GM15510 (cell line): Measurements from ENCODE around the gene TECR.

Experiments used
- POLR2A ChIP-seq: IDR thresholded peaks from 3 replicates; pipeline ENCODE4 v1.6.1; 2011; ENCODE audit warnings: borderline replicate concordance; ENCODE audit not compliant: insufficient read length; ENCODE audit errors: extremely low read depth

The TECR gene

DNA sequence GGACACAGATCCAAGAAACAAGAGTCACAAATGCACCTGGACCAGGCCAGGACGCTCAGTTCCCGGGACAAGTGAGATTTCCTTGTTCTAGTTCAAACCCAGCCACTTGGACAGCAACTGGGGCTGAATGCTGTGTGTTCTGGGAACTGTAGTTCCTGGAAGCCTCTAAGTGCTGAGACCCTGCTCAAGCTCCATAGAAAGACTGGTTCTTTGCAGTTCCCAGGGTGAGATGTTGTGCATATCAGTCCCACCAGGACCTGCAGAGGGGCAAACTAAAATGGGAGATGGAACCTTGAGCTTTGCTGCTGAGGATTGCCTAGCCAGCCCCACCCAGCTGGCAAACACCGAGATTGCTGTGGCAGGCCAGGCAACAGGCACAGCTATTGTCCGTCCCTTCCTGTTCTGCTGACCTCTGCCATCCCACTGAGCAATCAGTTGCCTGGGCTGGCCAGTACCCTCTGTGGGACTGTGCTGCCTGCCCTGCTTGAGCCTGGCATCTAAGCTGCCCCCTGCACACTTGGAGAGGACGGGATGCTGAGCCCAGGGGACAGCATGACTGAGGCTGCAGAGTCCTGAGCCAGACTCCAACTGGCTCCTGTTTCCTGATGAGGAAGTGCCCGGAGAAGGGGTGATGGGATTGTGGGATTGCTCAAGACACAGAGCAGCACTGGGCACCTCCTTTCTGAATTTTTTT lies 32.0 kb upstream of the TECR start:
- no peak for TF ChIP-seq POLR2A

DNA sequence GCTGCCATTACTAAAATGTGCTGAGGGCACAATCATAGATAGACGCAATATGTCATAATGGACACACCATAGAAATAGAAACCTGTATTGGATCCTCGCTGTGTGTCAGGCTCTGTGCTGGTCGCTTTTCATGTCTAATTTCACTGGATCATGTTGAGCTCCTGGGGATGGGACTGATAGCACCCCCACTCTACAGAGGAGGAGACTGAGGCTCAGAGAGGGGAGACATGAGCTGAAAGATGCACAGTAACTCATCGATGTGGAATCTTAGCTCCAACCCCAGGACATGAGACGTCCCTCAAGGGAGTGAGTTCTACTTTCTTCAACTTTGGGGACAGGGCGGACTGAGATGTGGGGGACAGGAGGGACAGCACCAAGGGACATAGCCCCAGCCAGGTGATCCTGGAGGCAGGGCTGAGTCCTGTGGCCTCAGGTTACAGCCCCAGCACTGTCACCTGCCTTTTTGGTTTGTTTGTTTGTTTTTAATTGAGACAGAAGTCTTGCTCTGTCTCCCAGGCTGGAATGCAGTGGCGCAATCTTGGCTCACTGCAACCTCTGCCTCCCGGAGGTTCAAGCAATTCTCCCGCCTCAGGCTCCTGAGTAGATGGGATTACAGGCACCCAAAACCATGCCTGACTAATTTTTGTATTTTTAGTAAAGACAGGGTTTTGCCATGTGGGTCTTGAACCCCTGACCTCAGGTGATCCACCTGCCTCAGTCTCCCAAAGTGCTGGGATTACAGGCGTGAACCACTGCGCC lies 26.9 kb upstream of the TECR start:
- TF ChIP-seq POLR2A, result no peak

DNA sequence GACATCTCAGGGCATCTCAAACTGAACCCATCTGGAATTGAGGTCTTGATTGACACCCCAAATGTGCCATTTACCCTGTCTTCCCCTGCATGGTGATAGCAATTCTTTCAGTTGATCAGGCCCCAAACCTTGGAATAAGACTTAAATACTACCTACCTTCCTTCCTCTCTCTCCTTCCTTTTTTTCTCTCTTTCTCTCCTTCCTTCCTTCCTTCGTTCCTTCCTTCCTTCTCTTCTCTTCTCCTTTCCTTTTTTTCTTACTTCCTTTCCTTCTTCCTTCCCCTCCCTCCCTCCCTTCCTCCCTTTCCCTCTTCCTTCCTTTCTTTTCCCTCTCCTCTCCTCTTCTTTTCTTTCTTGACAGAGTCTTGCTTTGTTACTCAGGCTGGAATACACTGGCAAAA lies 26.1 kb upstream of the TECR start:
- no peak for TF ChIP-seq POLR2A

DNA sequence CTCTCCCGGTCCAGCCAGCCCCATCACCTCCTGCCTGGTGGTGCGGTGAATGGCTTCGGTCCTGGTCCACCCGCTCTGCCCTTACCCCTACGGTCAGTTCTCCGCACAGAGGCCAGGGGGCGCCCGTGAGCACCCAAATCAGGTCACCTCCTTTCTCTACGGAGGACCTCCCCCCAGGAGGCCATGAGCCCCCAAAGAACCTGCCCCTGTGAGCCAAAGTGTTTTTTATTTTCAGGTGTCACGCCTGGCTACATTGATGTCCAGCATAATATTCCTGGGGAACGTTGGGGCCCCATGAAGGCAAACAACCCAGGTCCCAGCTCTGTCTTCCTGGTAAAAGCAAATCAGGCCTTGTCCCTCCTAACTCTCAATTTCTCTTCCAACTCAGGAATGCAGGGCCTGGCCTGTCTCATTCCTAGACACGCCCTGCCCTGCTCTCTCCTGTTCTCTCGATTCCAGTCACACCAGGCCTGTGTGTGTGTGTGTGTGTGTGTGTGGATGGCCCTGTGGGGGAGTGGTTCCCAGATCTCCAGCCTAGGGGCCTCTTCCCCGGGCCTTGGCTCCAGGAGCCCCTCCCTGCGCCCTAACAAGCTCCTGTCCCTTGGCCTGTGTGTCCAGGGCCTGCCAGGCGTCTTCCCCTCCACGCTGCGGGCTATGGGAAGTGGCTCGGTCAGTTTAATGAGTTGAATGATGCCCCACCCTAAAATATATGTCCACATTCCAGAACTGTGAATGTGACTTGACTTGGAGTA lies 23.7 kb upstream of the TECR start:
- TF ChIP-seq POLR2A, result no peak

DNA sequence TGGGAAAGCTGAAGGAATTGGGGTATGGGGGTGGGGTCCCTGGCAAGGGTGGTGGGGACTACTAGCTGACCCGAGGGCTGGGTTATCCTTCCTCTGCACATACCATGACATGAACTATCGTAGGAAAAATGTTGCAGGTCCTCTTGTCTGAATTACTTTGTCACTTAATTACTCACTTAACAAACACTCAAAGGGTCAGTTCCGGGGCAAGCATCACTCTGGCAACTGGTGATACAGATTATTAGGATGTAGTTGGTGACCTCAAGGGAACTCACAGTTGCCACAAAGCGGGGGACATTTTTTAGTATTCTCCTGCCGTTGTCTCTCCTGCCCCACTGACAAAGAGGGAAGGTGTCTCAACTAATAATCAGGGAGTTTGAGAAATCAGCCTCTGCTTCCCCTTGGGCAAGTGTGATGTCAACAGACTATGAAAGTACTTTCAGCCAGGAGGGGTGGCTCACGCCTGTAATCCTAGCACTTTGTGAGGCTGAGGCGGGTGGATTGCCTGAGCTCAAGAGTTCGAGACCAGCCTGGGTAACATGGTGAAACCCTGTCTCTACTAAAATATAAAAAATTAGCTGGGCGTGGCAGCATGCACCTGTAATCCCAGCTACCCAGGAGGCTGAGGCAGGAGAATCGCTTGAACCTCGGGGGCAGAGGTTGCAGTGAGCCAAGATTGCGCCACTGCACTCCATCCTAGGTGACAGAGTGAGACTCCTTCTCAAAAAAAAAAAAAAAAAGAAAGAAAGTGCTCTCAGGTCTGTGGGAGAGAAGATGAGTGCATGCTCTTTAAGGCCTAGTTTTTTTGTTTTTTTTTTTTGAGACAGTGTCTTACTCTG lies 21.5 kb upstream of the TECR start:
- TF ChIP-seq POLR2A, result no peak

DNA sequence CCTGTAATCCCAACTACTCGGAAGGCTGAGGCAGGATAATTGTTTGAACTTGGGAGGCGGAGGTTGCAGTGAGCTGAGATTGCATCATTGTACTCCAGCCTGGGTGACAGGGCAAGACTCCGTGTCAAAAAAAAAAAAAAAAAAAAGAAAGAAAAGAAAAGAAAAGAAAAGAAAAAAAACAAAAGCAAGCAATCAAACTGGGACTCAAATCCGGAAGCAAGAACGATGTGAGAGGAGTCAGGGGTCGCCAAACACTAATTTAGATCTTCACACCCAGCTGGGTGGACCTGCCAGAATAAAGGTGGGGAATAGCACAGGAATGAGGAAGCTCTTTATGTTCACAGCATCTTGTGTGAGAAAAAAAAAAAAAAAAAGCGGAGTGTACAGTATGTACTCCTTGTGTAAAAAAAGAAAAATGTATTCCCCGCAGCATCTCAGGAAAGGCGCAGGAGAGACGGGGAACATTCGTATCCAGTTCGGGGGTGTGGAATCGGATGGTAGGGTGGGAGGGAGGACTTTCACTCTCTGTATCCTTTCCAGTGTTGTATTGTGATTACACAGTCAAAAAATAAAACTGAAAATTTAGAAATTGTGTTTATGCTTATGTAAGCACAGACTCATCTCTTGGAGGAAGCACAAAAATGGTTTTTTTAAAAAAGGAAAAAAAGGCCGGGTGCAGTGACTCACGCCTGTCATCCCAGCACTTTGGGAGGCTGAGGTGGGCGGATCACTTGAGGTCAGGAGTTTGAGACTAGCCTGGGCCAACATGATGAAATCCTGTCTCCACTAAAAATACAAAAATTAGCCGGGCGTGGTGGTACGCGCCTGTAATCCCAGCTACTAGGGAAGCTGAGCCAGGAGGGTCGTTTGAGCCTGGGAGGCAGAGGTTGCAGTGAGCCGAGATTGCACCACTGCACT lies 18.8 kb upstream of the TECR start:
- no peak for TF ChIP-seq POLR2A

DNA sequence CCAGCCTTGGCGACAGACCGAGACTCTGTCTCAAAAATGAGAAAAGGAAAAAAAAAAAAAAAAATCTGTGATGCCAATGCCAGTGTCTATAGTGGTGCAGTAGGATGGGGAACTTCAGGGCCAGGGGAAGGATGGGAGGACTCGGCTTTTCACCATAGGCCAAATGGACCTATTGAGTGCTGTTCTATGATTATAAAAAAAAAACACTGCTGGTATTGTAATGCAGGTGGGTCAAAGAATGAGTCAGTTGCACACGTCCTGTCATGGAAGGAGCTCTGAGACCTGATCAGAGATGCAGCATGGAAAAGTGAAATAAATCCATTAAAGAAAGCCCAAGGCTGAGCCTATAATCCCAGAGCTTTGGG lies 18.2 kb upstream of the TECR start:
- no peak for TF ChIP-seq POLR2A

DNA sequence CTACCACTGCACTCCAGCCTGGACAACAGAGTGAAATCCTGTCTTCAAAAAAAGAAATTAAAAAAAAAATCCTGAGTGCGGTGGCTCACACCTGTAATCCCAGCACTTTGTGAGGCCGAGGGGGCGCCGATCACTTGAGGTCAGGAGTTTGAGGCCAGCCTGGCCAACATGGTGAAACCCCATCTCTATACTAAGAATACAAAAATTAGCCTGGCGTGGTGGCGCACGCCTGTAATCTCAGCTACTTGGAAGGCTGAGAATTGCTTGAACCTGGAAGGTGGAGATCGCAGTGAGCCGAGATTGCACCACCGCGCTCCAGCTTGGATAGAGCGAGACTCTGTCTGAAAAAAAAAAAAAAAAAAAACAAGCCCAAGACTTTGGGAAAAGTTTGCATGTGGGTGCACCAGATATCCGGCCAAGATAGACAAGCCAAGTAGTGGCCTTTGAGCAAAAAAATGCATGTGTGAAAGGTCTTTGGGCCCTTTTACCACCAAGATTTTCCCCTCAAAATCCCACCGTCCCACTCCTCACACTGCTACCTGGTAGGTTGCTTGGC lies 16.9 kb upstream of the TECR start:
- TF ChIP-seq POLR2A, result no peak

DNA sequence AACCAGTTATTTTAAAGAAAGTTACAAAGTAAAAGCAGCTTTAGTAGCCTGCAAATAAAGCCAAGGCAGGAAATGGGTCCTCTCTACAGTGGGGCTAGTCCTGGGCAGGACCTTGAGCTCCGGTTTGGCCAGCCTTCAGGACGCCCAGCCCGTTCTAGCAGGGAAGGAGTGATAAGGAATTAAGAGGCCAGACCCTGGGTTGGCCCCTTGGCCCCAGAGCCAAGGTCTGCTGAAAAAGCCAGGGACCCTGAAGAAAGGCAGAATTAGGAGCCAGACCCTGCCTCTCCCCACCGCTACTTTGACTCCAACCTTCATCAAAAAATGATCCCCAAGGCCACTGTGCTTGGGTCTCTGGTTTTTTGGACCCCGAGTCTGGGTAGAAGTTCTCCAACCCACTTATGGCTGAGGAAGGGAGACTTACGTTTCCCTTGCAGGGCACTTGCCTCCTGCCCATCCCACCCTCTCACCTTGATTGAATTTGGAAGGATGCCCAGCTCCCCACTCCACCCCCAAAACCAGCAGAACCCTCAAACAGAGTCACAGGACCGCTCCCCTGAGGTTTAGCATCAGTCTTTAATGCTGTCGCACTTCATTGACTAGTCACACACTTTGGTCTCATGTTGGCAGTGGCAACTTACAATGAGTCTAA lies 15.1 kb upstream of the TECR start:
- TF ChIP-seq POLR2A, result no peak

DNA sequence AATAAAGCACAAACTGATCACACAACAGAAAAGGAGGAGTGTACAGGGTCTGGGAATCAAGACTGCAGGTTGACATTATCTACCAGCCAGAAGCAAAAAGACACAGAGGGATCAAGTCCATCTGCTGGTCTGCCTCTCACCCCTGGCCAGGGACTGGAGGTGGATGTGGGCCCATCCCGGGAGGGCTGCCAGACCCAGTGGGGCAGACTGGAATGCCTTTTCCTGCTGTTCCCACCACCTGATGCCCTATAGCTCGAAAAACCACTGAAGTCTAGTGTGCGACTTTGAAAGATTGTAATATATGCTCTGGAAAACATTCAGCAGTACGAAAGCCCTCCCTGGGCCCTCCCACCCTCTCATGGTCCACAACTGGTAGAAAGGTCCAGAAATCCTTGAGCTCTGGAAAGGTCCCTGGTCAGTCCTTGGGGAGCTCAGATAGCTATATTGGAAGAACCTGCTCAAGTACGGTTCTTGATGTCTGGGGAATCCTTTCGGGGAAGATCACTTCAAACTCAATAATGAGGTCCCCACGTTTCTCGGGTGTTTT lies 13.8 kb upstream of the TECR start:
- TF ChIP-seq POLR2A, result no peak

DNA sequence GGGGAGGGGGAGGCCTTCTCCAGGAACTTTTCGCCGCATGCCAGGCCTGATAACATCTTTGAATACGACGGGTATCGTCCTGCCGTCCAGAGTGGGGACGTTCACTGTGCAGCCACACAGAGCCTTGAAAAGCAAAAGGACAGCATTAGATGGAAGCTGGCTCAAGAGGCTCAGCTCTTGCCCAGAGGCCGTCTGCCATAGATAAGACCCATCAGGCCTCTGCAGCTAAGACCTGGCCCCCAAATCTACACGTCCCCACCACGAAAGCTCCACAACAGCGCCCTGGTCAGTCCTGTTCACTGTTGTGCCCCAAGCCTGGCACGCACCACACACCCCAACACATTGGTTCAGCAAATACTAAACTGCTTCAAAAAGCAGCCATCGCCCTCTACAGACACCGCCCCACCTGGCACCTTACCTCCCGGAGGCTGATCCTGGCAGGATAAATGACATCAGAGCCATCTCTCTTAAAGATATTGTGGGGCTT lies 13.3 kb upstream of the TECR start:
- no peak for TF ChIP-seq POLR2A

DNA sequence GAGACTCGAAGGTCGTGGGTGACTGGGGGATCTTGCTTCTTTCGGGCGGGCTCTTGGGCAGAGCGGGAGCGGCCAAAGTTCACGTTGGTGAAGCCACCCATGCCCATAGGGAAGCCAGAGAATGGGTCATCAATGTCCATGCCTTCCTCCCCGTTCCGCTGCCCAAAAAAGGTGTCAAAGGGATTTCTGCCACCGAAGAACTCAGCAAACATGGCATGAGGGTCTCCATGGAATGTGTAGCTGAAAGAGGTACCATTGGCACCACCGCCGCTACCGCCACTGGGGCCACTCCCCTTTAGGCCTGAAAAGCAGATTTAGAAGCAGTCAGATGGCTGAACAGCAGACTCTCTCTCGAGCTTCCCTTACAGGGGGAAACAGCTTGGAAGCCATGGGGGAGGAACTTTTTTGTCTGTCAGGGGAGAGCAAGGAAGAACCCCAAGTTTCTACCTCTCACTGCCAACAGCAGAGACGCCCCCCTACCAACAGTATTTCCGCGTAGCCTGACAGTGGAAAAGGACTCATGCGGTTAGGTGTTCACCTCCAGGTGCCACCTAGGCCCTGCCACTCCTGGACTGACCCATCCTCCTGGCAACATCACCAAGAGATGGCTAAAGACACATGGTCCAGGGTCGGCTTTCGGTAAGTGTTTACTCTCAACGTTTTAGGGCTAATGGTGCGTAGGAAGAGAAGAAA lies 12.5 kb upstream of the TECR start:
- no peak for TF ChIP-seq POLR2A
